GM23248 (cell line): ENCODE measurements around the gene LRRC8E.

Experiments used
- EZH2 ChIP-seq: fragments of 200-600 bp; sonication (generic); IDR thresholded peaks from 2 replicates; pipeline ENCODE4 v1.6.1; 2018; ENCODE audit warnings: antibody characterized with exemption, mild to moderate bottlenecking; ENCODE audit not compliant: insufficient read depth, poor library complexity, severe bottlenecking
- EZH2phosphoT487 ChIP-seq: fragments of 200-600 bp; sonication (generic); IDR thresholded peaks from 2 replicates; pipeline ENCODE4 v1.6.1; 2018; ENCODE audit warnings: antibody characterized with exemption, moderate library complexity, mild to moderate bottlenecking, low read depth; ENCODE audit not compliant: insufficient read depth

GRCh38 chr19:7895565-7895964 lies 7.3 kb downstream of the LRRC8E start:
- TF ChIP-seq EZH2, result no peak
- TF ChIP-seq EZH2phosphoT487, result no peak
